ENCODE results near the gene ADAMTS16.
A peak's percentile ranks its signal among the peaks of the same experiment; 100 is the strongest.

Gene ADAMTS16

GRCh38 chr5:5271786-5272321 is 131.7 kb downstream of the ADAMTS16 start:
- DNase-seq (ENCODE audit: low read depth in 1 of 2, low spot score in 1 of 2): no peak
- in situ Hi-C loops (cut with HindIII; ENCODE audit: low pct_unique_long_range_greater_than_20kb, low sequenced_read_pairs): no loop called here
- no peak for TF ChIP-seq JUND (IDR thresholded peaks at IDR 0.05; ENCODE audit: low read depth)

- no peak for DNase-seq (ENCODE audit: low read depth in 1 of 2, low spot score in 1 of 2)
- TF ChIP-seq JUND (IDR thresholded peaks at IDR 0.05; ENCODE audit: low read depth): no peak
- in situ Hi-C loops (cut with HindIII; ENCODE audit: low pct_unique_long_range_greater_than_20kb, low sequenced_read_pairs): no loop called here
Measured at GRCh38 chr5:5273398-5273797, 133.3 kb downstream of the ADAMTS16 start.

- in situ Hi-C loops (cut with HindIII; ENCODE audit: low pct_unique_long_range_greater_than_20kb, low sequenced_read_pairs): no loop called here
- TF ChIP-seq JUND (IDR thresholded peaks at IDR 0.05; ENCODE audit: low read depth): no peak
- DNase-seq (ENCODE audit: low read depth in 1 of 2, low spot score in 1 of 2): no peak
Measured at GRCh38 chr5:5273976-5274375, 133.8 kb downstream of the ADAMTS16 start.

GRCh38 chr5:5275211-5275610 is 135.1 kb downstream of the ADAMTS16 start:
- no peak for TF ChIP-seq JUND (IDR thresholded peaks at IDR 0.05; ENCODE audit: low read depth)
- DNase-seq (ENCODE audit: low read depth in 1 of 2, low spot score in 1 of 2): no peak
- in situ Hi-C loops (cut with HindIII; ENCODE audit: low pct_unique_long_range_greater_than_20kb, low sequenced_read_pairs): no loop called here

- DNase-seq (ENCODE audit: low read depth in 1 of 2, low spot score in 1 of 2): no peak
- TF ChIP-seq JUND (IDR thresholded peaks at IDR 0.05; ENCODE audit: low read depth): no peak
- in situ Hi-C loops (cut with HindIII; ENCODE audit: low pct_unique_long_range_greater_than_20kb, low sequenced_read_pairs): no loop called here
Measured at GRCh38 chr5:5276430-5276829, 136.3 kb downstream of the ADAMTS16 start.

- TF ChIP-seq JUND (IDR thresholded peaks at IDR 0.05; ENCODE audit: low read depth): no peak
- DNase-seq (ENCODE audit: low read depth in 1 of 2, low spot score in 1 of 2): no peak
- in situ Hi-C loops (cut with HindIII; ENCODE audit: low pct_unique_long_range_greater_than_20kb, low sequenced_read_pairs): no loop called here
Measured at GRCh38 chr5:5276951-5277517, 136.9 kb downstream of the ADAMTS16 start.

GRCh38 chr5:5278201-5278814 is 138.2 kb downstream of the ADAMTS16 start:
- TF ChIP-seq JUND (IDR thresholded peaks at IDR 0.05; ENCODE audit: low read depth): no peak
- no peak for DNase-seq (ENCODE audit: low read depth in 1 of 2, low spot score in 1 of 2)
- in situ Hi-C loops (cut with HindIII; ENCODE audit: low pct_unique_long_range_greater_than_20kb, low sequenced_read_pairs): no loop called here

GRCh38 chr5:5278815-5279381 is 138.8 kb downstream of the ADAMTS16 start:
- no peak for TF ChIP-seq JUND (IDR thresholded peaks at IDR 0.05; ENCODE audit: low read depth)
- no peak for DNase-seq (ENCODE audit: low read depth in 1 of 2, low spot score in 1 of 2)
- in situ Hi-C loops (cut with HindIII; ENCODE audit: low pct_unique_long_range_greater_than_20kb, low sequenced_read_pairs): no loop called here

GRCh38 chr5:5285906-5286305 is 145.8 kb downstream of the ADAMTS16 start:
- in situ Hi-C loops (cut with HindIII; ENCODE audit: low pct_unique_long_range_greater_than_20kb, low sequenced_read_pairs): no loop called here
- no peak for TF ChIP-seq JUND (IDR thresholded peaks at IDR 0.05; ENCODE audit: low read depth)
- DNase-seq (ENCODE audit: low read depth in 1 of 2, low spot score in 1 of 2): no peak

GRCh38 chr5:5287419-5287818 is 147.3 kb downstream of the ADAMTS16 start:
- no peak for DNase-seq (ENCODE audit: low read depth in 1 of 2, low spot score in 1 of 2)
- in situ Hi-C loops (cut with HindIII; ENCODE audit: low pct_unique_long_range_greater_than_20kb, low sequenced_read_pairs): no loop called here
- TF ChIP-seq JUND (IDR thresholded peaks at IDR 0.05; ENCODE audit: low read depth): no peak

- TF ChIP-seq JUND (IDR thresholded peaks at IDR 0.05; ENCODE audit: low read depth): no peak
- DNase-seq (ENCODE audit: low read depth in 1 of 2, low spot score in 1 of 2): peak in 1 of 2 experiments; percentile 16
- in situ Hi-C loops (cut with HindIII; ENCODE audit: low pct_unique_long_range_greater_than_20kb, low sequenced_read_pairs): no loop called here
Measured at GRCh38 chr5:5288201-5288600, 148.1 kb downstream of the ADAMTS16 start.

- DNase-seq (ENCODE audit: low read depth in 1 of 2, low spot score in 1 of 2): no peak
- TF ChIP-seq JUND (IDR thresholded peaks at IDR 0.05; ENCODE audit: low read depth): no peak
- in situ Hi-C loops (cut with HindIII; ENCODE audit: low pct_unique_long_range_greater_than_20kb, low sequenced_read_pairs): no loop called here
Measured at GRCh38 chr5:5289537-5289936, 149.4 kb downstream of the ADAMTS16 start.

GRCh38 chr5:5290674-5291334 is 150.7 kb downstream of the ADAMTS16 start:
- TF ChIP-seq JUND (IDR thresholded peaks at IDR 0.05; ENCODE audit: low read depth): no peak
- in situ Hi-C loops (cut with HindIII; ENCODE audit: low pct_unique_long_range_greater_than_20kb, low sequenced_read_pairs): no loop called here
- peak in 1 of 2 experiments; percentile 59 for DNase-seq (ENCODE audit: low read depth in 1 of 2, low spot score in 1 of 2)

All from T47D (cell line).